ENCODE measurements around the gene HOXD4. TPM values are rescaled to one million over a fixed set of nuclear protein-coding genes. Genes with fewer than 3 reads are reported as not detected.

HOXD4 gene
- total RNA-seq, 1 experiment from 2014 or later = 0.61 TPM

DNA sequence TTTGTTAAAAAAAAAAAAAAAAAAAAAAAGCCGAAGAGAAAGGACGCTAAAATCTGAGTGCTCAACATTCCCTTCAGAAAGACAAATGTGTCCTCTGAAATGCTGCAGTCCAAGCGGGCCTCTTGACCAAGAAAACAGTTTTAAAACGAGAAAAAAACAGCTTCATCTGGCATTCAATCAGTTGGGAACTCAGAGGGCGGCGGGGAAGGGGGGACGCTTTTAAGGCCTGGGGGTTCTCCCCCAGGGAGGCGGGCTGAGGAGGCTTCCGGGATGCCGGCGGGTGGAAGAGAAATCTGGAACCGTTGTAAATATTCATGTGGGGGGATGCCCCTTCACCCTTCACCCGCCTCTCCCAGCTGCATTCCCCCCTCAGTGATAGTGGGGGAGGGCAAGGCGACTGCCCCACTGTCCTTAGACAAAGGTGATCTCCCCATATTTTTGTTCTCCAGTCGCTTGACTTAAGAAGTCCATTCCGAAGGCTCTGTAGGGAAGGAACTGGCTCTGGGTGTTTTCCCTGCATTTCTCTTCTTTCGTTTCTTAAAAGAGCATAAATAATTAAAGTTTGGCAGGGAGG lies 47.5 kb upstream of the HOXD4 start:
- RAD21 ChIA-PET (ENCODE audit: low non-redundant PET in 1 of 2, low total read pairs in 2 of 2, uncharacterized antibody in 2 of 2, unreplicated experiment in 2 of 2) = no interaction called here
- no TSS peak for BruUV-seq (replicated peaks)
- CTCF ChIA-PET = no interaction called here
- no peak overlapping the region for H3K9ac ChIP-seq (ENCODE audit: low read length)
- no peaks in the 10 kb centered on the region for H3K9me2 ChIP-seq (ENCODE audit: insufficient read depth)
- no peaks in the 10 kb centered on the region for H3K79me2 ChIP-seq (ENCODE audit: insufficient read depth, low read length)
- POLR2A ChIA-PET = no interaction called here
- no peak overlapping the region for H3K27ac ChIP-seq (ENCODE audit: low read depth, low read length)
- no peak for TF ChIP-seq ZFX (IDR thresholded peaks at IDR 0.05)
- no peak for TF ChIP-seq POLR2A (IDR thresholded peaks at IDR 0.05; ENCODE audit: borderline replicate concordance, extremely low read depth, insufficient read depth, insufficient read length)
- TF ChIP-seq, protein P1, sequence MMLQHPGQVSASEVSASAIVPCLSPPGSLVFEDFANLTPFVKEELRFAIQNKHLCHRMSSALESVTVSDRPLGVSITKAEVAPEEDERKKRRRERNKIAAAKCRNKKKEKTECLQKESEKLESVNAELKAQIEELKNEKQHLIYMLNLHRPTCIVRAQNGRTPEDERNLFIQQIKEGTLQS (IDR thresholded peaks at IDR 0.05) = no peak
- TF ChIP-seq SIN3A (IDR thresholded peaks at IDR 0.05; ENCODE audit: low read depth) = no peak
- TF ChIP-seq EZH2phosphoT487 (IDR thresholded peaks at IDR 0.05; ENCODE audit: borderline replicate concordance) = no peak
- no peak for TF ChIP-seq EZH2 (IDR thresholded peaks at IDR 0.05)
- TF ChIP-seq POLR2AphosphoS5 (IDR thresholded peaks at IDR 0.05; ENCODE audit: low read depth, low read length) = no peak
- TF ChIP-seq RAD21 (IDR thresholded peaks at IDR 0.05; ENCODE audit: low read depth) = no peak
- no peak for TF ChIP-seq ZNF274 (IDR thresholded peaks at IDR 0.05; ENCODE audit: low read depth, low read length)
- no peak for TF ChIP-seq ELF1 (IDR thresholded peaks at IDR 0.05; ENCODE audit: borderline replicate concordance, low read depth)
- TF ChIP-seq, protein P2, sequence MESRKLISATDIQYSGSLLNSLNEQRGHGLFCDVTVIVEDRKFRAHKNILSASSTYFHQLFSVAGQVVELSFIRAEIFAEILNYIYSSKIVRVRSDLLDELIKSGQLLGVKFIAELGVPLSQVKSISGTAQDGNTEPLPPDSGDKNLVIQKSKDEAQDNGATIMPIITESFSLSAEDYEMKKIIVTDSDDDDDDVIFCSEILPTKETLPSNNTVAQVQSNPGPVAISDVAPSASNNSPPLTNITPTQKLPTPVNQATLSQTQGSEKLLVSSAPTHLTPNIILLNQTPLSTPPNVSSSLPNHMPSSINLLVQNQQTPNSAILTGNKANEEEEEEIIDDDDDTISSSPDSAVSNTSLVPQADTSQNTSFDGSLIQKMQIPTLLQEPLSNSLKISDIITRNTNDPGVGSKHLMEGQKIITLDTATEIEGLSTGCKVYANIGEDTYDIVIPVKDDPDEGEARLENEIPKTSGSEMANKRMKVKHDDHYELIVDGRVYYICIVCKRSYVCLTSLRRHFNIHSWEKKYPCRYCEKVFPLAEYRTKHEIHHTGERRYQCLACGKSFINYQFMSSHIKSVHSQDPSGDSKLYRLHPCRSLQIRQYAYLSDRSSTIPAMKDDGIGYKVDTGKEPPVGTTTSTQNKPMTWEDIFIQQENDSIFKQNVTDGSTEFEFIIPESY (IDR thresholded peaks at IDR 0.05; ENCODE audit: extremely low read depth, insufficient replicate concordance, low read length) = no peak
- no peak for TF ChIP-seq CBX3 (IDR thresholded peaks at IDR 0.05; ENCODE audit: low read depth)
- TF ChIP-seq SP1 (IDR thresholded peaks at IDR 0.05; ENCODE audit: low read depth) = no peak
- TF ChIP-seq, protein P3, sequence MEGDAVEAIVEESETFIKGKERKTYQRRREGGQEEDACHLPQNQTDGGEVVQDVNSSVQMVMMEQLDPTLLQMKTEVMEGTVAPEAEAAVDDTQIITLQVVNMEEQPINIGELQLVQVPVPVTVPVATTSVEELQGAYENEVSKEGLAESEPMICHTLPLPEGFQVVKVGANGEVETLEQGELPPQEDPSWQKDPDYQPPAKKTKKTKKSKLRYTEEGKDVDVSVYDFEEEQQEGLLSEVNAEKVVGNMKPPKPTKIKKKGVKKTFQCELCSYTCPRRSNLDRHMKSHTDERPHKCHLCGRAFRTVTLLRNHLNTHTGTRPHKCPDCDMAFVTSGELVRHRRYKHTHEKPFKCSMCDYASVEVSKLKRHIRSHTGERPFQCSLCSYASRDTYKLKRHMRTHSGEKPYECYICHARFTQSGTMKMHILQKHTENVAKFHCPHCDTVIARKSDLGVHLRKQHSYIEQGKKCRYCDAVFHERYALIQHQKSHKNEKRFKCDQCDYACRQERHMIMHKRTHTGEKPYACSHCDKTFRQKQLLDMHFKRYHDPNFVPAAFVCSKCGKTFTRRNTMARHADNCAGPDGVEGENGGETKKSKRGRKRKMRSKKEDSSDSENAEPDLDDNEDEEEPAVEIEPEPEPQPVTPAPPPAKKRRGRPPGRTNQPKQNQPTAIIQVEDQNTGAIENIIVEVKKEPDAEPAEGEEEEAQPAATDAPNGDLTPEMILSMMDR (IDR thresholded peaks at IDR 0.05 in 2 of 3, conservative IDR thresholded peaks at IDR 0.05 in 1 of 3; ENCODE audit: borderline replicate concordance in 1 of 3, insufficient read depth in 1 of 3, low read depth in 2 of 3, low read length in 2 of 3) = no peak
- TF ChIP-seq JUND (IDR thresholded peaks at IDR 0.05) = no peak
- TF ChIP-seq CEBPB (IDR thresholded peaks at IDR 0.05; ENCODE audit: low read depth) = no peak
- no peaks in the 10 kb centered on the region for H4K20me1 ChIP-seq (ENCODE audit: insufficient read depth)
- no peaks in the 10 kb centered on the region for H3K27me3 ChIP-seq (ENCODE audit: insufficient read depth, low read length)
- peaks cover 0 to 11% of the 10 kb centered on the region in 2 experiments; a peak in 1 of 4 replicates for H3K4me1 ChIP-seq (ENCODE audit: control insufficient read depth in 1 of 2, insufficient read depth in 2 of 2, low read length in 2 of 2)
- no peak overlapping the region for H3K4me3 ChIP-seq (replicated peaks in 1 of 2; ENCODE audit: low read depth in 1 of 2, low read length in 2 of 2)
- H3K36me3 ChIP-seq (ENCODE audit: control insufficient read depth in 1 of 2, insufficient read depth in 2 of 2, low read length in 2 of 2) = no peaks in the 10 kb centered on the region
- DNase-seq (ENCODE audit: low read depth, low spot score) = no peak
- no peak overlapping the region for H3K4me2 ChIP-seq (ENCODE audit: low read length)
- no peak for ATAC-seq
- H2AFZ ChIP-seq (ENCODE audit: low read depth, low read length, poor library complexity, severe bottlenecking) = no peak overlapping the region
- intact Hi-C loops (cut with micrococcal nuclease) = no loop called here
- H3K9me3 ChIP-seq (ENCODE audit: control insufficient read depth in 1 of 2, insufficient read depth in 1 of 2, low read depth in 1 of 2, low read length in 2 of 2) = no peaks in the 10 kb centered on the region
